ENCODE data around the gene C17orf58. TPM values are rescaled to one million over a fixed set of nuclear protein-coding genes. Genes with fewer than 3 reads are reported as not detected.
"Not testable (repeated sequence)": the region's sequence is repeated elsewhere in the genome, so short reads cannot be mapped to it uniquely, and the experiment has no call there.

C17orf58 gene
- total RNA-seq, 2 experiments from 2014 or later = 17.8 to 27.7 TPM

GRCh38 chr17:67980456-67980855, 15.8 kb downstream of the C17orf58 start:
- H3K79me2 ChIP-seq (ENCODE audit: insufficient read depth, low read depth, low read length) = no peaks in the 10 kb centered on the region
- no peaks in the 10 kb centered on the region for H3K4me1 ChIP-seq (ENCODE audit: insufficient read depth, low read length, poor library complexity, severe bottlenecking)
- no peak overlapping the region for H3K4me3 ChIP-seq (ENCODE audit: low read depth, low read length, poor library complexity, severe bottlenecking)
- H4K20me1 ChIP-seq (ENCODE audit: insufficient read depth, low read length) = no peaks in the 10 kb centered on the region
- no peak overlapping the region for H3K27ac ChIP-seq (ENCODE audit: low read depth, low read length, poor library complexity, severe bottlenecking)
- intact Hi-C loops (cut with micrococcal nuclease; ENCODE audit: unreplicated experiment) = no loop called here
- no peaks in the 10 kb centered on the region for H3K9me2 ChIP-seq (ENCODE audit: insufficient read depth, low read length)
- H2AFZ ChIP-seq (ENCODE audit: low read length) = no peak overlapping the region
- BruUV-seq (replicated peaks) = no TSS peak
- TF ChIP-seq EZH2phosphoT487 (IDR thresholded peaks at IDR 0.05; ENCODE audit: borderline replicate concordance, low read depth, low read length) = no peak
- TF ChIP-seq CTCF (conservative IDR thresholded peaks at IDR 0.05; ENCODE audit: low read length) = no peak
- peaks cover 49% of the 10 kb centered on the region for H3K36me3 ChIP-seq (ENCODE audit: insufficient read depth, low read length)
- no peak overlapping the region for H3K4me2 ChIP-seq (ENCODE audit: low read length)
- no peaks in the 10 kb centered on the region for H3K9me3 ChIP-seq (ENCODE audit: low read length)
- no peak for DNase-seq (ENCODE audit: low spot score)
- CTCF ChIA-PET (ENCODE audit: unreplicated experiment) = no interaction called here
- POLR2A ChIA-PET = interaction anchor here (0.6 kb wide), 2 partner anchors 11 to 324 kb away, joined by 3 to 4 read pairs; no protein-coding TSS in a partner anchor

DNA sequence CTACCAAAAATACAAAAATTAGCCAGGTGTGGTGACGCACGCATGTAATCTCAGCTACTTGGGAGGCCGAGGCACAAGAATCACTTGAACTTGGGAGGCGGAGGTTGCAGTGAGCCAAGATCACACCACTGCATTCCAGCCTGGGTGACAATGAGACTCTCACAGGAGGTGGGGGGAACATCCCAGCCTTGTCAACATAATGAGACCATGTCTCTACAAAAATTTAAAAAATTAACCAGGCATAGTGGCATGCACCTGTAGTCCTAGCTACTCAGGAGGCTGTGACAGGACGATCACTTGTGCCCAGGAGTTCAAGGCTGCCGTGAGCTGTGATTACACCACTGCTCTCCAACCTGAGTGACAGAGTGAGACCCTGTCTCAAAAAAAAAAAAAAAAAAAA, 20.0 kb downstream of the C17orf58 start:
- H3K4me1 ChIP-seq (ENCODE audit: insufficient read depth, low read length, poor library complexity, severe bottlenecking); DNase-seq (ENCODE audit: low spot score); H3K9me2 ChIP-seq (ENCODE audit: insufficient read depth, low read length); H3K79me2 ChIP-seq (ENCODE audit: insufficient read depth, low read depth, low read length); H3K4me3 ChIP-seq (ENCODE audit: low read depth, low read length, poor library complexity, severe bottlenecking); intact Hi-C loops (cut with micrococcal nuclease; ENCODE audit: unreplicated experiment); H3K27ac ChIP-seq (ENCODE audit: low read depth, low read length, poor library complexity, severe bottlenecking); H2AFZ ChIP-seq (ENCODE audit: low read length); H3K9me3 ChIP-seq (ENCODE audit: low read length); BruUV-seq (replicated peaks); H4K20me1 ChIP-seq (ENCODE audit: insufficient read depth, low read length); H3K4me2 ChIP-seq (ENCODE audit: low read length); CTCF ChIA-PET (ENCODE audit: unreplicated experiment): not testable (repeated sequence)
- H3K36me3 ChIP-seq (ENCODE audit: insufficient read depth, low read length) = peaks cover 67% of the 10 kb centered on the region
- POLR2A ChIA-PET = interaction anchor here (2.3 kb wide), 1 partner anchor 12 kb away, joined by 8 read pairs; no protein-coding TSS in a partner anchor

DNA sequence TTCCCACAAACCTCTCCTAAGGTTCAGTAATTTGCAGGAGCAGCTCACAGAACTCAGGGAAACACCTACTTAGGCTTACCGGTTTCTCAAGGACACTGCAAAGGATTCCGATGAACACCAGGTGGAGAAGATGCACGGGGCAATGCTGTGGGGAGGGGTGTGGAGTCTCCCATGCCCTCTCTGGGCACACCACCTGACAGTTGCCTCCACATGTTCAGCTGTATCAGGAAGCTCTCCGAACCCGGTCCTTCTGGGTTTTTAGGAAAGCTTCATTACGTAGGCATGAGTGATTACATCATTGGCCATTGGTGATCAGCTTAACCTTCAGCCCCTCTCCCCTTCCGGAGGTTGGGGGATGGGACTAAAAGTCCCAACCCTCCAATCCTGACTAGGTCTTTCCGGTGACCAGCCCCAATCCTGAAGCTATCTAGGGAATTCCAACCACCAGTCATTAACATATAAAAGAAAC, 21.6 kb downstream of the C17orf58 start:
- POLR2A ChIA-PET = interaction anchor here (2.3 kb wide), 1 partner anchor 10 kb away, joined by 8 read pairs; no protein-coding TSS in a partner anchor
- intact Hi-C loops (cut with micrococcal nuclease; ENCODE audit: unreplicated experiment) = no loop called here
- CTCF ChIA-PET (ENCODE audit: unreplicated experiment) = no interaction called here
- Histone ChIP-seq H3K36me3 (ENCODE audit: insufficient read depth, low read length) (peaks cover 60% of the 10 kb centered on the region), H3K4me1 (ENCODE audit: insufficient read depth, low read length, poor library complexity, severe bottlenecking) (no peaks in the 10 kb centered on the region), H3K27ac (ENCODE audit: low read depth, low read length, poor library complexity, severe bottlenecking) (no peak overlapping the region), H2AFZ (ENCODE audit: low read length) (no peak overlapping the region), H3K9me3 (ENCODE audit: low read length) (no peaks in the 10 kb centered on the region), H4K20me1 (ENCODE audit: insufficient read depth, low read length) (no peaks in the 10 kb centered on the region), H3K9me2 (ENCODE audit: insufficient read depth, low read length) (no peaks in the 10 kb centered on the region), H3K4me2 (ENCODE audit: low read length) (no peak overlapping the region), H3K4me3 (ENCODE audit: low read depth, low read length, poor library complexity, severe bottlenecking) (no peak overlapping the region), H3K79me2 (ENCODE audit: insufficient read depth, low read depth, low read length) (no peaks in the 10 kb centered on the region)
- BruUV-seq (replicated peaks) = no TSS peak
- TF ChIP-seq EZH2phosphoT487 (IDR thresholded peaks at IDR 0.05; ENCODE audit: borderline replicate concordance, low read depth, low read length) = no peak
- no peak for TF ChIP-seq CTCF (conservative IDR thresholded peaks at IDR 0.05; ENCODE audit: low read length)
- no peak for DNase-seq (ENCODE audit: low spot score)
